GM18858 (cell line): ENCODE results near the gene TXNRD2.
"Not testable (repeated sequence)": the region's sequence is repeated elsewhere in the genome, so short reads cannot be mapped to it uniquely, and the experiment has no call there.

Experiments
- ATAC-seq: cut with Tn5 transposase; IDR thresholded peaks from one replicate; pipeline ENCODE4 v1.9.1; 2021; ENCODE audit not compliant: unreplicated experiment

TXNRD2 gene

DNA sequence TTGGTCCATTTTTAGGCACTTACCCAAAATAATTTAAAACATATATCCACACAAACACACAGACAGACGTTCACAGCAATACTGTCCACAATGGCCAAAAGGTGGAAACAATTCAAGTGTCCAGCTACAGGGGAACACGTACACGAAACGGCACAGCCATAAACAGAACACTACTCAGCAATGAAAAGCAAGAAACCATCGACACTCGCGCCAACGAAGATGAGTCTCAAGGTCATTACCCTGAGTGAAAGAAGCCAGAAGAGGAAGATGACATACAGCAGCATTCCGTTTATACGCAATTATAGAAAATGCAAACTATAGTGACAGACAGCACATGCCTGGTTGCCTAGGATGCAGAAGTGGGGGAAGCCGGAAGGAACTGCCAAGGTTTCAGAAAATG lies 13.4 kb downstream of the TXNRD2 start:
- ATAC-seq = no peak

DNA sequence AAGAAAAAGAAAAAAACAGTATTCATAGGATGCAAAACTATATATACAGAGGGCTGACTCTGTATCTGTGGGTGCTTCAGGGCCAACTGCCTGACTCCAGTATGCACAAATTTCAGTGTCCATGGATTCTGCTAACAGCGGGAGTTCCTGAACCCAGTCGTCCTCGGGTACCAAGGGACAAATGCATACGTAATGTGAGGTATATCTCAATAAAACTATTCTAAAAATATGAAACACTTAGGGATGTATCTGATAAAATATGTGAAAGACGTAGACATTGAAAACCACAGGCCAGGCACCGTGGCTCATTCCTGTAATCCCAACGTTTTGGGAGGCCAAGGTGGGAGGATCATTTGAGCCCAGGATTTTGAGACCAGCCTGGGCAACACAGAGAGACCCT lies 13.9 kb downstream of the TXNRD2 start:
- no peak for ATAC-seq

DNA sequence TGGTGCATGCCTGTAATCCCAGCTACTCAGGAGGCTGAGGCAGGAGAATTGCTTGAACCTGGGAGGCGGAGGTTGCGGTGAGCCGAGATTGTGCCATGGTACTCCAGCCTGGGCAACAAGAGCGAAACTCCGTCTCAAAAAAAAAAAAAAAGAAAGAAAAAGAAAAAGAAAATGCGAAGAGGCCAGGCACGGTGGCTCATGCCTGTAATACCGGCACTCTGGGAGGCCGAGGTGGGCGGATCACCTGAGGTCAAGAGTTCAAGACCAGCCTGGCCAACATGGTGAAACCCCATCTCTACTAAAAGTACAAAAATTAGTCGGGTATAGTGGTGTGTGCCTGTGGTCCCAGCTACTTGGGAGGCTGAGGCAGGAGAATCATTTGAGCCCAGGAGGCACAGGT lies 15.6 kb downstream of the TXNRD2 start:
- ATAC-seq = not testable (repeated sequence)

DNA sequence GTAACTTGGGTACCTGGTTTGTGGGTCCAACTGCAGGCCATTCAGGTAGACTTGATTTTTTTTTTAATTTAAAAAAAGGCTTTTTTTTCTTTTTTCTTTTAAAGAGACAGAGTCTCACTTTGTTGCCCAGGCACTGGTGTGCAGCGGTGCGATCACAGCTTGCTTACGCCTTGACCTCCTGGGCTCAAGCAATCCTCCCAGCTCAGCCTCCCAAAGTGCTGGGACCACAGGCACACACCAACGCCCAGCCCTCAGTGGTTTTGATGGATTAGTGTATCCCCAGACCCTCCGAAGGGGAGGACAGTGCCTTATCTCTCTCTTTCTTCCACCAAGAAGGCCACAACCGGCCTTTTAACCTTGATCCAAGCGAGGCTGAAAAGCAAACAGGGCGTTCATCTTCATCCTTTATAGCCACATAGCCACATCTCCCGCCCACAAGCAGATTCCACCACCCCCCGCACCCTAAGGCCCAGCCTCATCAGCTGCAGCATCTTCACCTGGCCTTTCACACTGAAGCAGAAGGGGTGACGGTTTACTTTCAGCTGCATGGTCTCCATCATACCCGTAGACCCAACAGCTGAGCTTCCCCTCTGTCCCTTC lies 17.6 kb downstream of the TXNRD2 start:
- no peak for ATAC-seq

DNA sequence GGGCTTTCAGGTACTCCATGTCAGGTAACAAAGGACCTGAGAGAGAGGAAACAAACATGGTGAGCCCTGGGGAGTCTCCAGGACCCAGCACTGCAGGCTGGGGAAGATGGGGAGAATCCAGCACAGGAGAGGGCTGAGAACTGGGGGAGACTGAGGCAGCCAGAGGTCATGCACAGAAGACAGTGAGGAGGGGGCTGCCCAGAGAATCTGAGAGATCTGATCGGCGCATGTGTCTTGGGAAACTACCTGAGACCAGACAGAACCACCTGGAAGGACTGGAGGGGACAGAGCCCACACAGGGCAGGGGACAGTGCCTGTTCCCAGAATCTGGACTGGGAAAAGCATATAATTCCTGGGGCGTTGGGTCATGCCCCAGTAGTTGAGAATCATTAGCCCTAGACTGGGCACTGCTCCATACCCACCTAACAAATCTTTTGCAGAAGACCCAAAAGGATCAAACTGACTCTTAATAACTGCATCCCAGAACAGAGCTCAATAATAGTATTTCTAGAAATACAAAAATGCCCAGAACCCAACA lies 20.0 kb downstream of the TXNRD2 start:
- no peak for ATAC-seq

DNA sequence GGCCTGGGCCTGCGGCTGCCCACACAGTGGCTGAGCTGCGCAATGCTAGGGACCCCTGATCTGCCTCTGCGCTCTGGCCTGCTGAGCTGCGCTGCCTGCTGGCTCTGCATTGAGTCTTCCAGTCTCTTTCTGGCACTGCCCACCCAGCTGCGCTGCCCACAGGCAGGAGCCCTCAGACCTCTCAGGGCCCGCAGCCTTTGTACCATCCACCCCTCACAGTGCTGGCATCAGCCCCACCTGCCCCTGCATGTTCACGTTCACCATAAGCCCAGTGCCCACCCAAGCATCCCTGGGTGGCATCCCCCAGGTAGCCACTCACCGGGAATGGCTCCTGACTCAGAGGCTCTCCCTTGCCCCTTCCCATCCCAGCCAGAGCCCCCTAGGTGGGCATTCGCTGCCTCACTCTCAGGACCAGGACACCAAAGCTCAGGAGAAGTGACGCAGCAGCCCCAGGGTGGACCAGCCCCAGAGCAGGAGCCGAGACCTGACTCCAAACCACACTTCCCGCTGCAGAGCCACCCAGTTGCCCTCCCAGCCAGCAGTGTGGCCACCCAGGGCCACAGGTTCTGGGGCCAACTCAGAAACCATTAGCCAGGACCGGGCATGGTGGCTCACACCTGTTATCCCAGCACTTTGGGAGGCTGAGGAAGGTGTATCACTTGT lies 21.8 kb downstream of the TXNRD2 start:
- ATAC-seq = no peak

DNA sequence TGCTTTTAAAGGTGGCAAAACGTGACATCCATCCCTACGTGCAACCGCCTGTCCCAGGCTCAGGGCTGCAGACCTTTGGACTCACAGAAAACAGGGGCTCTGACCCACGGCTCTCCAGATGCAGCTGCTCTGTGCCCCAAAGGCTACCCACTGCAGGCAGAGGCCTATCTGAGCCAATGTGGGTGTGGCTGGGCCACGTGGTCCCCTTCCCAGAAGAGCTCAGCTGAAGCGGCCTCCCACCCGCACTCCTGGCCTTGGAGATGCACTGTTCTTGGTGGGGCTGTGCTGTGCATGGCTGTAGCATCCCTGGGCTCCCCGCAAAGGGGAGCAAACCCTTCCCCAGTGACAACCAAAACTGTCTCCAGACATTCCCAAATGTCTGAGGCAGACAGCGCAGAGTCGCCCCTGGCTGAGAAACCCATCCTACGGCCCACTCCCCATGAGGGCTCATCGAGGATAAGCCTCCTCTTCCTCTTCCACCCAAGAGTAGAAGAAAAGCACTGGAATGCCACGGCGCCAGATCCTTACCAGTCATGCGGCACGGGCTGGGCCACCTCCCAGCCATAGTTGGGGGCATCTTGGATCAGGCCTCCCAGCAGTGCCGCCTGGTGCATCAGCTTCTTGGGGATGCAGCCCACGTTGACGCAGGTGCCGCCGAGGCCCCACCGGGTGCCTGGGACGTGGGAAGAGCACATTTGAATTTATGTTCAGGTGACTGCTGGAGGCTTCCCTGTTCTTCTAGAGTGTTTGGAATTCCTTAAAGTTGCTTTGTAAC lies 23.1 kb downstream of the TXNRD2 start:
- ATAC-seq = no peak

DNA sequence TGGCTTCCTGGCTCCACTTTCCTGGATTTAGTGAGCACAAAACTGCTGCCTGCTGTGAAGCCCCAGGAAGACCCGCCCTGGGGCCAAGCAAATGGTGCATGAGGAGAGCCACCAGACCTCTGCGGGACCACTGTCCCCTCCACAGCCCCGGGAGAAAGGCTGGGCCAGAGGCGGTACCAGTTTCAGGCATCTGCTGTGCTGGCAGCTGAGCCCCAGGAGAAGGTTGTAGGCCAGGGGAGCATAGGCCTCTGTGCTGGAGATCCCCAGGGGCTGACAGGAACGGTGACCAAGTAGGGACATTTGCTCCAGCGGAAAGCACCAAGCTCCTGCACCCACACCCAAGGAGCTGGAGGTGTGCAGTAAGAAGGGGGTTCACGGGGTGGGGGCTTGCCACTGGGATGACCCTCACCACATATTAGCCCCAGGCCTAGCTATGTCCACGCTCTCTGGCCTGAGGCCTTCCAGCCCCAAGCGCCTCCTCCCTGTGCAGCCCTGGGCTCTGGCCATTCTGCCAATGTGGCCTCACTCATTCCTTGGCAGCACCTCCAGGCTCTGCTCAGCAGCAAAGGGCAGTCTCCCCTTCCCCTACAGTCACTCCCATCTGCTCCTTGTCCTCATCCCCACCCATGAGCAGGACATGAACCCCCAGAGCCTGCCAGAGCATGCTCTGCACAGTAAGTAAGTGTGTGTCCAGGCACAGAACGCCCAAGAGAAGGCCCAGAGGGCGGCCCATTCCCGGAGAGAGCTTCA lies 24.1 kb downstream of the TXNRD2 start:
- no peak for ATAC-seq

DNA sequence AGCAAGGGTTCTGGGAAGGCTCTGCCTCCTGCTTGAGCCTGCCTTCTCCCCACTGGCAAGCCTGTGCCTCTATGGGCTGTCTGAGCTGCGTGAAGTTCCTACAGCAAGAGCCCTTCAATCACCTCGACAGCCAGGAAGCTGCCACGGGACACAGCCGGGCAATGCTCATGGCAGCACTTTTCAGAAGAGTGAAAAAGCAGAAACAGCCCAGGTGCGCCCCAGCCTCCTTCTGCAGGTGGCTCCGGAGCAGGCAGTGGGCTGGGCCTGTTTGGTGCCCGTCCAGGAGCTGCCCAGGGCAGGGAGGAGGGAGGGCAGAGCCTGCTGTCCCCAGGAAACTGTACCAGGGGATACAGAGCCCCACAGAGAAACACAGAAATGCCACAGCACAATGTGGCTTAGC lies 24.7 kb downstream of the TXNRD2 start:
- no peak for ATAC-seq

DNA sequence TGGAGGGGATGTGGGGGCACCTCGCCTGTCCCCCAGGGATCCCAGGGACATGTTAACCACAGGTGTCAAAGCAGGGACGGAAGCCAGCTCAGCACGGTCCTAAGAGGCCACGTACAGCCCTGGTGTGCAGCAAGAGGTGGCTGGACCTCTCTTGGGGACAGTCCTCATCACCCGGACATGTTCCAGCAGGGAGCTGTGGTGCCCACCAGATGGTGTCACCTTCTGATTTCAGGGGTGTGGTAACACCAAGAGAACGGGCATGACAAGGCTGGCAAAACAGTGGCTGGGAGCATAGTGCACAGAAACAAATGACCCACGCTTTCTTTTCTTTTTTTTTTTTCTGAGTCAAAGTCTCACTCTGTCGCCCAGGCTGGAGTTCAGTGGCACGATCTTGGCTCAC lies 25.6 kb downstream of the TXNRD2 start:
- no peak for ATAC-seq

DNA sequence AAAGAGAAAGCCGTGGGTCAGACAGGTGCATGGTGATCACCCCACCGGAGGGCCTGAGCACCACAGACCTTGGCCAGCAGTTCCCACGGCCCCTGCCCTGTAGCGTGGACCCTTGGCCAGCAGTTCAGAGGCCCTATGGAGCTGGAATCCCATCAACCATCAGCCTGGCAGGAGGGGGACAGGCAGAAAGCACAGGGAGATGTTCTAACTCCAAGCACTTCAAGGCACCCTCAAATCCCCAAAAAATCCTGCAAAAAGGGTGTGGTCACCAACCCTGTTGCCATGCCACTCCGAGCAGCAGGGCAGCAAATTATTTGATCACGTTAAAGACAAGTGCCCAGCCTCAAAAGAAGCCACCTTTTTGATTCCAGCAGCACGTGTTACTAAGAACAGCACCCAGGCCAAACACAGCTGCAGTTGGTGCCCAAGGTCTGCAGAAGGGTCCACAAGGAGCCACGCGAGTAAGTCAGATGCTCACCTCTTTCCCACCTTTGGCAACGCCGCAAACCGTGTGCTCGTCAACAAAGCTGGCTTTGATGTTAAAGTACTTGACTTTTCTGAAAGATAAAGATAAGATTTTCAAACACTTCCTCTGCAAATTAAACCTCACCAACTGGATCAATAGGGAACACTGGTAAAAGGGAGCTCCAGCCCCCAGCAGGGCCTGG lies 26.2 kb downstream of the TXNRD2 start:
- ATAC-seq = no peak

DNA sequence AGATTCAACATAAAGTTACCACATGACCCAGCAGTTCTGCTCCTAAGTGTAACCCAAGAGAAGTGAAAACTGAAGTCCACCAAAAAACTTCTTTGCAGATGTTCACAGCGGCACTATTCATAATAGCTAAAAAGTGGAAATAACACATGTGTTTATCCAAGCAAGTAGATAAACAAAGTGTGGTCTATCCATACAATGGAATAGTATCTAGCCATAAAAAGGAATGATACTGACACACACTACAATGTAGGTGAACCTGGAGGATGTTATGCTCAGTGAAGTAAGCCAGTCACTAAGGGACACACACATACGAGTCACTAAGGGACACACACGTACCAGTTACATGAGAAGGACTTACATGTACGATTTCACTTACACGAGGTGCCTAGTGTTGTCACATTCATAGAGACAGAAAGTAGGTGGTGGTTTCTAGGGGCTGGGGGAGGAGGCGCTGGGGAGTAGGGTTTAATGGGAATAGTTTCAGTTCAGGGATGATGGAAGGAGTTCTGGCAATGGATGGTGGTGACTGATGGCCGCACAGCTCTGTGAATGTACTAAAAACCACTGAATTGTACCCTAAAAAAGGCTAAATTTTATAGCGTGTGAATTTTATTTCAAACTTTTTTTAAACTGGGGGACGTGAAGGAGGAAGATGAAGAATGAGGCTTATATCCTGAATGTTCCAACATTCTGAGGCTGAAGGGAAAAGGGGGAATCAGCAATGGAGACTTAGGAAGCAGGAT lies 27.2 kb downstream of the TXNRD2 start:
- ATAC-seq = no peak

DNA sequence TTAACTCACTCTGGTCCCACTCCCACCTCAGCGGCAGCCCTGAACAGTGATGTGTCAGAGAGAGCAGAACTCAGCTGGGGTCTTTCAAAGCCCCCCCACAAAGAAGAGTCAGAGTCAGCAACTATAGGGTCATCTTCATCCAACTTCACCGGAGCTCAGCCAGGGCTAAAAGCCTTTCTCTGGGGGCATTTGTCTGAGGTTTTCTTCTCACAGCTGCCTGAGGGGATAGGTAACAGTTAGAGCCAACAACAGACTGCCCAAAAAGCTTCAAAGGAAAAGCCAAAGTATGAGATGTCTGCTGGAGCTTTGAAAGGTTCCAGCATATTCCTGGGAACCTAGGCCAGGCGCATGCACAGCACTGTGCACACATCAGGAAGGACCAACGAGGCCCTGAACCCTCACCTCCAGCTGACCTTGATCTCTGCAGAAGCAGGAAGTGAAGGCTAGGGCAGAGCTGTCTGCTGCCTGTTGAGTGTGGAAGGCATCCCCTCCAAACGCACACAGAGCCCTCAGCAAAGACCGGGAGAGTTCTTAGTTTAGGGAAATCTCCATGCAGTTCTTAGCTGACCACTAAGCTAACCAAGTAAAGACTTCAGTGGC lies 28.2 kb downstream of the TXNRD2 start:
- no peak for ATAC-seq

DNA sequence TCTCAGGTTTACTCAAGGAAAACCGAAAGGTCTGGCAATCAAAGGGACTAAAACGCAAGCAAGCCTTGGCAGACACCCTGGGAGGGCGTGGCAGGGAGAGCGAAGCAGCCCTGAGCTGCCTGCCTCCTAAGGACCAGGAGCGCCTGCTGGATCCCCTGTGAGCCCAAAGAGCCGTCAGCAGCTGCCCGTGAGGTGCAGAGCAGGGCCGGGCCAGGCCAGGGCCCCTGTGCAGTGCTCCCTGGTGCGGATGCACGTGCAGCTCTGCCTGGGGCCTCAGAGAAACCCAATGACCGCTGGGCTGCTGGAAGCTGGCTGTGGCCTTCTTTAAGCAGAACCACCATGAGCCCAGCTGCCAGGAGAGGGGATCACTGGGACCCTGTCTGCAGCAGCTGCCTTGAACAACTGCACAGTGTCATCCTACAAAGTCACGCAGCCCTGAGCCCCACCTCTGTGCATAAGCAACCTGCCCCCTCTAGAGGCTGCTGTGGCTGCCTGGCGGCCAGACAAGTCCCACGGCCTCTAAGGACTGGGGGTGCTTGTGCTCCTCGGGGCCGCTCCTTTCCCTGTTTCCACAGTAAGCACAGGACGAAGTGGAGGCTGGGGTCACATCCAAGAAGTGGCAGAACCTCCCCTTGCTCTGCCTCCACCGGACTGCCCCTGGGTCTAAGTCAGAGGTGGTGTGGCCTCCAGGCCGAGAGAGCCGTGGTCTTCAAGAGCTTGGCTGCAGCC lies 29.2 kb downstream of the TXNRD2 start:
- no peak for ATAC-seq

DNA sequence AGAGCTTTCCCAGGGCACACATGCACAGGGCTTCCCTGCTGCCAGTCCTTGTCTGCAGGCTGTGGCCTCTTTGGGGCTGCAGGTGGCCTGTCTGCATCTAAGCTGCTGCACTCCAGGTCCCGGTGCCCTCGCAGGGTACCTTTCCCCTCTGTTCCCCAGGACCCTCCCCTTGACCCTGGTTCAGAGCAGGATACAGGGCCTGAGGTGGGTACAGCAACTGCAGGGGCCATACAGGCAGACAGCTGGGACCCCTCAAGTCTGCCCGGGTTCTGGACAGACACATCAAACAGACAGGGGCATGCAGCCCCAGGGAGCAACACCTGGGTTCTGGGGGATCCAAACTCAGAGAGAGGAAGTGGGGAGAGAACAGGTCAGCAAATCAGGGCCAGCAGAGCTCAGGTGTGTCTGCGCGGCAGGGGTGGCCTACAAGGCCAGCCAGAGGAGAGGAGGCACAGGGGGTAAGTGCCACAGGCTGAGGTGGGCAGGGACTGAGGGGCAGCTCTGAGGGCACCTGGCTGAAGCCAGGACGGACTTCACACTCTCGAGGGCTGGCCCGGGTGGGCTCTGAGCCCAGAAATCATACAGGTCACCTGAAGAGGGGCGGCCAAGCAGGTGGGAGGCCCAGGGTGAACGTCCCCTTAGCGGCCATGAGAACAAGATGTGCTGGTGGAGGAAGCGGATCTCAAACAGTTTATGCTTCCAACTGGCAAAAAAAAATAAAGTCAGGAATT lies 29.9 kb downstream of the TXNRD2 start:
- ATAC-seq = no peak

DNA sequence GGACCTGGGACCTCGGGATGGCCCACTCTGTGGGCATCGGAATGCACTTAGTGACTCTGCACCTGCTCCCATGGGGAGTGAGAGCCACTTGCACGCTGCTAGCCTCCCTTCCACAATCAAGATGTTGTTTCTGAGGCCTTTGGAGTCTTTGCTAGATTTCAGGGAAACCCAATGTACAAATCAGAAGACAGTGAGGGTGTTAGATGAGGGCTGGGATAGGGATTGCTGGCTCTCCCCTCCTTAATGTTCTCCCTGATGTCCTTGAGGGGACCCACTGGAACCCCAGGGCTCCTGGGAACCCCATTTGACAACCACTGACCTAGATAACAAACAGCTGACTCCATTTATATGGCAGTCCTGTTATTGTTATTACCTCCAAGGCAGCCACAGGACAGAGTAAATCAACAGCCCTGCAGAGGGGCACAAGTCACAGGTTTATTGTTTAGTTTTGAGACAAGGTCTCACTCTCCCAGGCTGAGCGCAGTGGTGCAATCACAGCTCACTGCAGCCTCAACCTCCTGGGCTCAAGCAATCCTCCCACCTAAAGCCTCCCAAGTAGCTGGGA lies 31.4 kb downstream of the TXNRD2 start:
- no peak for ATAC-seq

DNA sequence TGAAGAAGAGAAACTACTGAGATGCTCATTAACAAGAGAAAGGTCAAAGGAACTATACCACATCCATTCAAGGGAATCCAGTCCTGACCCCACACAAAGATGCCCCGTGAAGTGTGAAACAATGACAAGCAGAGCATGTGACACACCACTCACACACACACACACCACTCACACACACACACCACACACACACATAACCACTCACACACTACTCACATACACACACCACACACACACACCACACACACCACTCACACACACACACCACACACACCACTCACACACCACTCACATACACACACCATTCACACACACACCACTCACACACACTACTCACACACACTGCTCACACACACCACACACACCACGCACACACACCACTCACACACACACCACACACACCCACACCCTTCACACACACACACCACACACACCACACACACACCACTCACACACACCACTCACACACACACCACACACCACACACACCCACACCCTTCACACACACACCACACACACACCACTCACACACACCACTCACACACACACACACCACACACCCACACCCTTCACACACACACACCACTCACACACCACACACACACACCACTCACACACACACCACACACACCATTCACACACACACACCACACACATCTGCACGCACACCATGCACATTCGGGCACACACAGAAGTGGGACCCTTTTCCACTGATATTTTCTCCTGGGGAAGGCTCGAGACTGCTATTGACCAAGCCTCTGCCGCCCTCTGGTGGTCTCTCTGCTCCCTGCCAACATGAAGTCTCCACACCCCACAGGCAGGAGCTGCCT lies 32.1 kb downstream of the TXNRD2 start:
- ATAC-seq = no peak
